Stomach (tissue), 4 donors: Measurements from ENCODE around the gene HS6ST2.

ENCODE experiments used
- POLR2A ChIP-seq, 4 donors: fragments of 450-650 bp; IDR thresholded peaks; one replicate each; pipeline ENCODE4 v1.6.1; 2016; ENCODE audit warnings: antibody characterized with exemption in 4 of 4, control low read depth in 2 of 4, mild to moderate bottlenecking in 1 of 4, moderate library complexity in 1 of 4
- TF ChIP-seq, protein P1 (sequence below), 7 experiments: fragments of 450-650 bp in 4 of 7; fragments of 200-600 bp in 3 of 7; sonication (generic) in 3 of 7; IDR thresholded peaks; one replicate each; pipeline ENCODE4 v1.5.1; 2016 to 2019; ENCODE audit warnings: antibody characterized with exemption in 7 of 7, control low read depth in 2 of 7, mild to moderate bottlenecking in 1 of 7

DNA sequence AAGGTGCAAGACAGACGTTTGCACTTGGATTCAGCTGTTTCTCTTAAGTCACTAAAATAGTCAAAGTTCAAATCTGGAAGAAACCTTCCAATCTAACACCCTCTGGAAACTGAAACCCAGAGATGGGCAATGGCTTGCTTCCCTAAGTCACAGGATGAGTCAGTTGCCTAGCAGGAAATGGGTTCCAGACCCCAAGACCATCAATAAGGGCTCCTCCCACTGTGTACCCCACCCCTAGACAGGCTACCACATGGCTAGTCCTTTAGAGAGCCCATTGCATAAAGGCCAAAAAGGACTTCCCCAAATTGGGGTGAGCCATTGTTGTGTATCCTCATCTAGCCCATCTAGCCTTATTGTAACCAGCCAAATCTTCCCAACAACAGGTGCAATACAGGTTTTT, 216.2 kb downstream of the HS6ST2 start:
- no peak for TF ChIP-seq POLR2A (IDR thresholded peaks at IDR 0.05)
- TF ChIP-seq, protein P1, sequence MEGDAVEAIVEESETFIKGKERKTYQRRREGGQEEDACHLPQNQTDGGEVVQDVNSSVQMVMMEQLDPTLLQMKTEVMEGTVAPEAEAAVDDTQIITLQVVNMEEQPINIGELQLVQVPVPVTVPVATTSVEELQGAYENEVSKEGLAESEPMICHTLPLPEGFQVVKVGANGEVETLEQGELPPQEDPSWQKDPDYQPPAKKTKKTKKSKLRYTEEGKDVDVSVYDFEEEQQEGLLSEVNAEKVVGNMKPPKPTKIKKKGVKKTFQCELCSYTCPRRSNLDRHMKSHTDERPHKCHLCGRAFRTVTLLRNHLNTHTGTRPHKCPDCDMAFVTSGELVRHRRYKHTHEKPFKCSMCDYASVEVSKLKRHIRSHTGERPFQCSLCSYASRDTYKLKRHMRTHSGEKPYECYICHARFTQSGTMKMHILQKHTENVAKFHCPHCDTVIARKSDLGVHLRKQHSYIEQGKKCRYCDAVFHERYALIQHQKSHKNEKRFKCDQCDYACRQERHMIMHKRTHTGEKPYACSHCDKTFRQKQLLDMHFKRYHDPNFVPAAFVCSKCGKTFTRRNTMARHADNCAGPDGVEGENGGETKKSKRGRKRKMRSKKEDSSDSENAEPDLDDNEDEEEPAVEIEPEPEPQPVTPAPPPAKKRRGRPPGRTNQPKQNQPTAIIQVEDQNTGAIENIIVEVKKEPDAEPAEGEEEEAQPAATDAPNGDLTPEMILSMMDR (IDR thresholded peaks at IDR 0.05) = no peak
